Keratinocyte (primary cell): Measurements from ENCODE around the gene ADAMTS7.

Experiments used
- EZH2 ChIP-seq: IDR thresholded peaks from one replicate; pipeline ENCODE4 v1.6.1; 2012; ENCODE audit warnings: inconsistent platforms, mild to moderate bottlenecking, low read length, moderate library complexity
- TF ChIP-seq, protein P1 (sequence below), 3 experiments: IDR thresholded peaks in 1 of 3; conservative IDR thresholded peaks in 1 of 3; optimal IDR thresholded peaks in 1 of 3; 2 replicates in 2 of 3; 3 replicates in 1 of 3; pipeline versions ENCODE3 to v1.5.1; 2011; ENCODE audit warnings: low read length in 3 of 3, mild to moderate bottlenecking in 3 of 3, moderate library complexity in 2 of 3, control low read depth in 1 of 3, inconsistent platforms in 1 of 3; ENCODE audit not compliant: insufficient read depth in 2 of 3; ENCODE audit errors: extremely low read depth in 1 of 3

DNA sequence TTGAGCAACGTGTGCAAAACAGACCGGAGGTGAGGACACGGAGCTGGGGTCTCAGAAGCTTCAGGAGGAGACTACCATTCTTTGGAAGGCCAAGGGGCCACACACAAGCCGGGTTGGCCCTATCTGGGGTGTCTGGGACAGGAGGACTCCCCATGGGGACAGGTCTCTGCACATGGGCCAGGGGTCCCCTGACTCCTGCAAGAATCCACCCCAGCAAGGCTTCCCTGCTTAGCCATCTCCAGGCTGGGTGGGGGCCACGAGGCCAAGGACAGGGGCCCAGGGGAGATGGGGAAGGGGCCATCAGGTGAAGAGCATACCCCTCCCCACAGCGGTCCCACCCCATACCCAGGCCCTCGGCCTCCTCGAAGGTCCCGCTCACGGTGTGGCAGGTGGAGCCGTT is 38.5 kb downstream of the ADAMTS7 start:
- TF ChIP-seq, protein P1, sequence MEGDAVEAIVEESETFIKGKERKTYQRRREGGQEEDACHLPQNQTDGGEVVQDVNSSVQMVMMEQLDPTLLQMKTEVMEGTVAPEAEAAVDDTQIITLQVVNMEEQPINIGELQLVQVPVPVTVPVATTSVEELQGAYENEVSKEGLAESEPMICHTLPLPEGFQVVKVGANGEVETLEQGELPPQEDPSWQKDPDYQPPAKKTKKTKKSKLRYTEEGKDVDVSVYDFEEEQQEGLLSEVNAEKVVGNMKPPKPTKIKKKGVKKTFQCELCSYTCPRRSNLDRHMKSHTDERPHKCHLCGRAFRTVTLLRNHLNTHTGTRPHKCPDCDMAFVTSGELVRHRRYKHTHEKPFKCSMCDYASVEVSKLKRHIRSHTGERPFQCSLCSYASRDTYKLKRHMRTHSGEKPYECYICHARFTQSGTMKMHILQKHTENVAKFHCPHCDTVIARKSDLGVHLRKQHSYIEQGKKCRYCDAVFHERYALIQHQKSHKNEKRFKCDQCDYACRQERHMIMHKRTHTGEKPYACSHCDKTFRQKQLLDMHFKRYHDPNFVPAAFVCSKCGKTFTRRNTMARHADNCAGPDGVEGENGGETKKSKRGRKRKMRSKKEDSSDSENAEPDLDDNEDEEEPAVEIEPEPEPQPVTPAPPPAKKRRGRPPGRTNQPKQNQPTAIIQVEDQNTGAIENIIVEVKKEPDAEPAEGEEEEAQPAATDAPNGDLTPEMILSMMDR (optimal IDR thresholded peaks at IDR 0.05 in 1 of 3, IDR thresholded peaks at IDR 0.05 in 1 of 3, conservative IDR thresholded peaks at IDR 0.05 in 1 of 3; ENCODE audit: extremely low read depth in 1 of 3, insufficient read depth in 2 of 3, low read length in 3 of 3): no peak
- no peak for TF ChIP-seq EZH2
